GM12864 (cell line): Measurements from ENCODE around the gene MGAT5.

Experiments used
- DNase-seq: peaks from one replicate; pipeline ENCODE4 v3.0.0-alpha.2; 2011; ENCODE audit warnings: low read depth
- H3K4me3 ChIP-seq: 2 replicates; pipeline ENCODE4 v1.5.1; 2011; ENCODE audit warnings: mild to moderate bottlenecking, low read depth, low read length, control low read depth
- CTCF ChIP-seq: IDR thresholded peaks from 2 replicates; pipeline ENCODE4 v1.5.1; 2011; ENCODE audit warnings: low read depth, mild to moderate bottlenecking, moderate library complexity, low read length, control low read depth, inconsistent platforms; ENCODE audit errors: missing control alignments

MGAT5 gene

GRCh38 chr2:134212746-134213145, 41.1 kb upstream of the MGAT5 start:
- DNase-seq = no peak
- no peak for TF ChIP-seq CTCF
- H3K4me3 ChIP-seq = no peak overlapping the region

DNA sequence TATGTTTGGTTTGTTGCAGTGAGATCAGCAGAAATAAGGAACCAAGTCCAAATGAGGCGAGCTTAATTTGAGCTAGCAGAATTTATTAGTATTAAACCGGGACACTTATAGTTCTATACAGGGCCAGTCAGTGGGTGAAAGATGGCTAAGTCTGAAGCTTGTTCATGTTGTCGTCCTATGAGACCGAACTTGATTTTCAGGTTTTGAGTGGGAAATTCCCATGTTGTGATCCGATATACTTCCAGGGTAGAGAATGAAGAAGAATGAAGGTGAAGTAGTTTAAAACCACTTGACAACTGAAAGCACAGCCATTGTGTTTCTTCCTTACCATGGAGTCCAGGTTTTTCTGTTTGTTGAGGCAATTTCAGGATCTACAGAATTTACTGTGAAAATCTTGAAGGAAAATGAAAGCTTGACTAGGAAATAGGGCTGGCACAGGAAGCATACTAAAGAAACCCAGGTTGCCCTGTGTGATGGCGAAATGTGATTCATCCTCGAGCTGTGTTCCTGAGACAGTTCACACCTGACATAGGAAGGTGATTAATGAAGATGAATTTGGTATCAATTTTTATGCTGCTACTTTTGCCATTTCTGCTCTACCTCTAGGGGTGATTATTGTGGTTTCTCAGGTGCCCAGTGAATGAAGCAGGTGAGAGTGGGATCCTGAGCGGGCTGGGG, 37.6 kb upstream of the MGAT5 start:
- DNase-seq = no peak
- H3K4me3 ChIP-seq = no peak overlapping the region
- TF ChIP-seq CTCF = no peak

- no peak overlapping the region for H3K4me3 ChIP-seq
- no peak for TF ChIP-seq CTCF
- no peak for DNase-seq
These were observed 36.5 kb upstream of the MGAT5 start for GRCh38 chr2:134217351-134217750.

- TF ChIP-seq CTCF = no peak
- no peak overlapping the region for H3K4me3 ChIP-seq
- DNase-seq = no peak
These were observed 35.9 kb upstream of the MGAT5 start for GRCh38 chr2:134217924-134218323.

GRCh38 chr2:134218414-134218813, 35.5 kb upstream of the MGAT5 start:
- H3K4me3 ChIP-seq = no peak overlapping the region
- TF ChIP-seq CTCF = no peak
- DNase-seq = no peak

GRCh38 chr2:134218930-134219658, 34.8 kb upstream of the MGAT5 start:
- no peak for DNase-seq
- no peak overlapping the region for H3K4me3 ChIP-seq
- TF ChIP-seq CTCF = no peak

DNA sequence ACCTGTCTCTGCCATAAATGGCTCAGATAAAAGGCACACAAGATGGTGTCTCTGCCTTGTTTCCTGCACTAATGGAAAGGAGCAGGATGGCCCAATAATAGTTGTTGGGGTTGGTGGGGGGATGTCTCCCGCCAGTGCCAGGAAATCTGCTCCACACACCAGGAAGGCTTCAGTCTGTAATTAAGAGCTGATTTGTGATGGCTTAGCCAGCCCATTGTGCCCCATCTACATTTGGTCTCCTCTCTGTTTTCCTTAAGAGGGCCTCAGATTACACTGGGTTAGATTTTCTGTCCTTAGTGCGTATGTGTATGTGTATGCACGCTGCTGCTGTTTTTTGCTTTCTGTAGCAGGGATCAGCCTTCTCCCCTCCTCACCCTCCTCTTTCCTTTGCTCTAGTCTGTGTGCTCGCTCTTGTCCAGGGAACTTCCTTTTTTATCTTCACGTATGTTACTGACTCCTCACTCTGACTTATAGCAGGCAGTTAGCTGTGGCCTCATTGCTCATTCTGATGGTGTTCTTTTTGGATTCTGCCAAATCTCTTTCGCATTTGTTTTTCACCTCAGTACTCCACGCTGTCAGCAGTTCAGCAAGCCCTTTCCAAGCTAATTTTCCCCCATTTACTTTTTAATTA, 33.4 kb upstream of the MGAT5 start:
- no peak overlapping the region for H3K4me3 ChIP-seq
- TF ChIP-seq CTCF = no peak
- no peak for DNase-seq
